Sigmoid colon (tissue), 4 donors: ENCODE measurements around the gene ST6GALNAC4.
A peak's percentile ranks its signal among the peaks of the same experiment; 100 is the strongest.

Experiments
- CTCF ChIP-seq, 4 experiments: fragments of 450-650 bp in 3 of 4; fragments of 200-600 bp in 1 of 4; IDR thresholded peaks; one replicate each; pipeline ENCODE4 v1.5.1; 2016 to 2019; ENCODE audit warnings: antibody characterized with exemption in 4 of 4, mild to moderate bottlenecking in 3 of 4, moderate library complexity in 2 of 4
- EP300 ChIP-seq, 4 donors: sonication (generic); formaldehyde crosslinking; IDR thresholded peaks; one replicate each; pipeline ENCODE4 v1.6.1; 2017; ENCODE audit warnings: antibody characterized with exemption in 4 of 4
- POLR2A ChIP-seq, 2 donors: fragments of 450-650 bp; IDR thresholded peaks; one replicate each; pipeline ENCODE4 v1.6.1; 2016; ENCODE audit warnings: antibody characterized with exemption in 2 of 2, mild to moderate bottlenecking in 2 of 2, moderate library complexity in 2 of 2
- POLR2AphosphoS5 ChIP-seq, 4 donors: sonication (generic); formaldehyde crosslinking; IDR thresholded peaks; one replicate each; pipeline ENCODE4 v1.6.1; 2017; ENCODE audit warnings: antibody characterized with exemption in 4 of 4

GRCh38 chr9:127877566-127877998 lies 39.3 kb downstream of the ST6GALNAC4 start, which contains the start of gene AK1:
- TF ChIP-seq CTCF (IDR thresholded peaks at IDR 0.05) (no peak), POLR2A (IDR thresholded peaks at IDR 0.05) (peak in 1 of 2 donors; percentile 53), EP300 (IDR thresholded peaks at IDR 0.05) (no peak), POLR2AphosphoS5 (IDR thresholded peaks at IDR 0.05) (peak; percentile 67 to 91 (median 78))
